ENCODE results near the gene STAT3.

DNA sequence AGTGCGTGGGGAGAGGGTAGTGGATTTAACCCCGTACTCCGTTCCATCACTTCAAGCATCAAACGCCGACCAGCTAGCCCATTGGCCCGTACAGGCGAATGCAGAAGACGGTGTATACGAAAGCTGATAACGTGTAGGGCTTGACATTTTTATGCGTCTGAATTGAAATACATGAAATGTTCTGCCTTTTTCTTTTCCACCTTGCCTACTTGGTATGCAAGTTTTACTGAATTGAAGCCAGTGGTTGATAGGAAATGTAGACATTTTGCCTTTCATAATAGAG, 834 bp upstream of the STAT3 start:
- TF ChIP-seq PPARA (CRISPR knock-in tag; IDR thresholded peaks at IDR 0.05; ENCODE audit: borderline replicate concordance) (no peak), RARB (CRISPR knock-in tag; IDR thresholded peaks at IDR 0.05) (no peak), TOX (CRISPR knock-in tag; IDR thresholded peaks at IDR 0.05; ENCODE audit: borderline replicate concordance) (no peak), ZNF565 (CRISPR knock-in tag; conservative IDR thresholded peaks at IDR 0.05; ENCODE audit: low read depth) (no peak), ZNF70 (CRISPR knock-in tag; IDR thresholded peaks at IDR 0.05) (no peak), ZNF8 (CRISPR knock-in tag; IDR thresholded peaks at IDR 0.05) (no peak), SNAI2 (CRISPR knock-in tag; IDR thresholded peaks at IDR 0.05) (no peak), ZFP3 (CRISPR knock-in tag; IDR thresholded peaks at IDR 0.05) (no peak), ISL1 (CRISPR knock-in tag; IDR thresholded peaks at IDR 0.05) (no peak)
- TF ChIP-seq, protein P1, sequence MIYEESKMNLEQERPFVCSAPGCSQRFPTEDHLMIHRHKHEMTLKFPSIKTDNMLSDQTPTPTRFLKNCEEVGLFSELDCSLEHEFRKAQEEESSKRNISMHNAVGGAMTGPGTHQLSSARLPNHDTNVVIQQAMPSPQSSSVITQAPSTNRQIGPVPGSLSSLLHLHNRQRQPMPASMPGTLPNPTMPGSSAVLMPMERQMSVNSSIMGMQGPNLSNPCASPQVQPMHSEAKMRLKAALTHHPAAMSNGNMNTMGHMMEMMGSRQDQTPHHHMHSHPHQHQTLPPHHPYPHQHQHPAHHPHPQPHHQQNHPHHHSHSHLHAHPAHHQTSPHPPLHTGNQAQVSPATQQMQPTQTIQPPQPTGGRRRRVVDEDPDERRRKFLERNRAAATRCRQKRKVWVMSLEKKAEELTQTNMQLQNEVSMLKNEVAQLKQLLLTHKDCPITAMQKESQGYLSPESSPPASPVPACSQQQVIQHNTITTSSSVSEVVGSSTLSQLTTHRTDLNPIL (CRISPR knock-in tag; IDR thresholded peaks at IDR 0.05; ENCODE audit: low read depth) = no peak
- TF ChIP-seq, protein P2, sequence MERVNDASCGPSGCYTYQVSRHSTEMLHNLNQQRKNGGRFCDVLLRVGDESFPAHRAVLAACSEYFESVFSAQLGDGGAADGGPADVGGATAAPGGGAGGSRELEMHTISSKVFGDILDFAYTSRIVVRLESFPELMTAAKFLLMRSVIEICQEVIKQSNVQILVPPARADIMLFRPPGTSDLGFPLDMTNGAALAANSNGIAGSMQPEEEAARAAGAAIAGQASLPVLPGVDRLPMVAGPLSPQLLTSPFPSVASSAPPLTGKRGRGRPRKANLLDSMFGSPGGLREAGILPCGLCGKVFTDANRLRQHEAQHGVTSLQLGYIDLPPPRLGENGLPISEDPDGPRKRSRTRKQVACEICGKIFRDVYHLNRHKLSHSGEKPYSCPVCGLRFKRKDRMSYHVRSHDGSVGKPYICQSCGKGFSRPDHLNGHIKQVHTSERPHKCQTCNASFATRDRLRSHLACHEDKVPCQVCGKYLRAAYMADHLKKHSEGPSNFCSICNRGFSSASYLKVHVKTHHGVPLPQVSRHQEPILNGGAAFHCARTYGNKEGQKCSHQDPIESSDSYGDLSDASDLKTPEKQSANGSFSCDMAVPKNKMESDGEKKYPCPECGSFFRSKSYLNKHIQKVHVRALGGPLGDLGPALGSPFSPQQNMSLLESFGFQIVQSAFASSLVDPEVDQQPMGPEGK (CRISPR knock-in tag; IDR thresholded peaks at IDR 0.05; ENCODE audit: borderline replicate concordance) = no peak

Measured in SK-N-SH treated with all-trans-retinoic acid at 6 μM for 48 hours (cell line).